GM13976 (cell line): Measurements from ENCODE around the gene PRR35.

Experiments
- DNase-seq: peaks from one replicate; pipeline ENCODE4 v3.0.0; 2012; ENCODE audit warnings: low spot score
- CTCF ChIP-seq: IDR thresholded peaks from 2 replicates; pipeline ENCODE4 v1.5.1; 2012; ENCODE audit warnings: borderline replicate concordance, mild to moderate bottlenecking; ENCODE audit not compliant: insufficient read depth; ENCODE audit errors: extremely low read depth, missing control alignments, control extremely low read depth
- in situ Hi-C: fragments of 300-500 bp; cut with MboI; formaldehyde crosslinking; loops from one replicate; pipeline ENCODE4 v1.12.0; 2022; ENCODE audit warnings: low sequenced_read_pairs, mixed read lengths, inconsistent platforms; ENCODE audit not compliant: unreplicated experiment

PRR35 gene

GRCh38 chr16:567373-568256 lies 7.4 kb downstream of the PRR35 start:
- in situ Hi-C loops = no loop called here
- no peak for TF ChIP-seq CTCF
- DNase-seq = no peak

- DNase-seq = no peak
- TF ChIP-seq CTCF = no peak
- in situ Hi-C loops = no loop called here
Observed at GRCh38 chr16:568401-569258, 8.4 kb downstream of the PRR35 start.

GRCh38 chr16:569445-570254 lies 9.5 kb downstream of the PRR35 start, which contains the start of gene PIGQ:
TSS of gene PIGQ (plus strand) at chr16:569968. CDS start at chr16:574075, 4,107 bp downstream.
- in situ Hi-C loops = no loop called here
- DNase-seq = peak; percentile 94
- no peak for TF ChIP-seq CTCF

DNA sequence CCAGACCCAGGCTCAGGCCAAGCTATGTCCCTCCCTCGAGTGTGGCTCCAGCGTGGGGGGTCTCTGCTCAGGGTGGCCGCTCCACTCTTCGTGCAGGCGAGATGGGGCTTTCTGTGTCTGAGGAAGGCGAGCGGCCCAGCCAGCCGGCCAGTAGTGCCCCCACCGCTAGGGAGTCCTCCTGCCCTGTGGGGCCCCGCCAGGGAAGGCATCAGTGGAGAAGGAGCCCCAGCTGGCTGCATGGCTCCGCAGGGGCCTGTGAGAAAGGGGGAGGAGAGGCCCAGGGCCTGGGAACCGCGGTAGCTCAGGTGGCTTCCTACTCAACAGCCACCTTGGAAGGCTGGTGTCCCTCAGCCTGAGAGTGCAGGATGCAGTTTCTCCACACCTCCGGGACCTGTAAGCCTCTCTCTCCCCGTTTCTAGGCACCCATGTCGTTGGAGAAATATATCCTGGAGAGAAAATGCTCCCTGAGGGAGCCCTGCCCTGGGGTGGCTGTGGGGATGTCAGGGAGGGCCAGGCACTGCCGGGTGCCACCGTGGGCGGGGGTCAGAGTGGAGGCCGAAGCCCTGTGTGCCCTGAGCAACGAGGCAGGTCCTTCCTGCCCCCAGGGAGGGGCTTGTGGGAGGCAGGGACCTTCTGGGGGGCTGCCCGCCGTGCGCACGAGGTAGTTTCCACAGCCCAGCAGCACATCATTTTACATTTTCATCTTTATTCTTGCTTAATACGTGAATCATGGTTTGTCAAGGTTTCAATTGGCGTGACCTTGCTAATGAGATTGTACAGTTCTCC lies 12.9 kb downstream of the PRR35 start:
- DNase-seq = no peak
- TF ChIP-seq CTCF = no peak
- in situ Hi-C loops = no loop called here

GRCh38 chr16:574021-574760 lies 14.0 kb downstream of the PRR35 start:
- DNase-seq = no peak
- no peak for TF ChIP-seq CTCF
- in situ Hi-C loops = no loop called here
